Esophagus squamous epithelium (tissue), 5 donors: ENCODE data around the gene DNAH14. TPM values are rescaled to one million over a fixed set of nuclear protein-coding genes. Genes with fewer than 3 reads are reported as not detected.
"Not testable (repeated sequence)": the region's sequence is repeated elsewhere in the genome, so short reads cannot be mapped to it uniquely, and the experiment has no call there.

Experiments used
- DNase-seq: peaks from one replicate; lab custom pipeline; 2025; lab: John Stamatoyannopoulos, UW
- H3K27ac ChIP-seq, 4 donors: fragments of 200-600 bp; sonication (generic); one replicate each; pipeline ENCODE4 v1.5.1; 2016 to 2019; ENCODE audit warnings: mild to moderate bottlenecking in 1 of 4
- H3K27me3 ChIP-seq, 4 donors: fragments of 200-600 bp; sonication (generic); 1 replicate in 3 of 4; 2 replicates in 1 of 4; pipeline versions ENCODE4 v1.5.1 to v1.6.0; 2017 to 2021; ENCODE audit warnings: antibody characterized with exemption in 1 of 4
- H3K36me3 ChIP-seq, 3 donors: fragments of 200-600 bp; sonication (generic); one replicate each; pipeline ENCODE4 v1.5.1; 2016 to 2019
- H3K4me1 ChIP-seq, 3 donors: fragments of 200-600 bp; sonication (generic); one replicate each; pipeline ENCODE4 v1.5.1; 2017 to 2019
- H3K4me3 ChIP-seq, 4 donors: fragments of 200-600 bp; sonication (generic); 1 replicate in 3 of 4; 2 replicates in 1 of 4; pipeline ENCODE4 v1.5.1; 2016 to 2019; ENCODE audit warnings: mild to moderate bottlenecking in 2 of 4, moderate library complexity in 1 of 4
- H3K9me3 ChIP-seq, 3 donors: fragments of 200-600 bp; sonication (generic); one replicate each; pipeline ENCODE4 v1.5.1; 2016 to 2019
- POLR2A ChIP-seq, 4 donors: fragments of 450-650 bp; IDR thresholded peaks; one replicate each; pipeline ENCODE4 v1.6.1; 2017; ENCODE audit warnings: antibody characterized with exemption in 4 of 4, mild to moderate bottlenecking in 4 of 4, moderate library complexity in 3 of 4
- WGBS, 2 donors: methylation state at CpG; one replicate each; pipeline ENCODE4 v1.1.5; 2018; 5-methylcytosine and 5-hydroxymethylcytosine counted together
- intact Hi-C: fragments of 100-400 bp; cut with DNase I; formaldehyde crosslinking; loops from one replicate; pipeline ENCODE4 v1.15.0; 2022
- total RNA-seq, 4 donors: library from RNA; depleted of rRNA; stranded (reverse); fragments of >200 nt; gene quantifications; one replicate each; pipeline ENCODE4 v1.1.0, GENCODE V29; 2016
- TF ChIP-seq, protein P1 (sequence below), 6 experiments: fragments of 450-650 bp in 4 of 6; fragments of 200-600 bp in 2 of 6; sonication (generic) in 2 of 6; IDR thresholded peaks; one replicate each; pipeline ENCODE4 v1.5.1; 2016 to 2019; ENCODE audit warnings: antibody characterized with exemption in 6 of 6, mild to moderate bottlenecking in 4 of 6, moderate library complexity in 4 of 6
- donor health status: DM: yes; HTN: yes; CAD: no.

DNAH14 gene
- total RNA-seq, 4 donors from 2014 or later: 2.0 to 11.4 (median 7.3) TPM

DNA sequence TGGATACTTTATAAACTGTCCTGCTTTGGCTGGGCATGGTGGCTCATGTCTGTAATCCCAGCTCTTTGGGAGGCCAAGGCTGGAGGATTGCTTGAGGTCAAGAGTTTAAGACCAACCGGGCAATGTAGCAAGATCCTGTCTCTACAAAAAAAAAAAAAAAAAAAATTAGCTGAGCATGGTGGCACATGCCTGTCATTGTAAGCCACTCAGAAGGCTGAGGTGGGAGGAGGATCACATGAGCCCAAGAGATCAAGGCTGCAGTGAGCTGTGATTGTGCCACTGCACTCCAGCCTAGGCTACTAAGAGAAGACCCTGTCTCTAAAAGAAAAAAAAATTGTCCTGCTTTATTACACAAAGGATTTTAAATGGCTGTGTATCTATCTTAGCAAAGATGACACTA is 403.2 kb downstream of the DNAH14 start:
- 89 to 93% methylated on average over 1 of the region's 1 CpG for WGBS, 2 donors
- TF ChIP-seq, protein P1, sequence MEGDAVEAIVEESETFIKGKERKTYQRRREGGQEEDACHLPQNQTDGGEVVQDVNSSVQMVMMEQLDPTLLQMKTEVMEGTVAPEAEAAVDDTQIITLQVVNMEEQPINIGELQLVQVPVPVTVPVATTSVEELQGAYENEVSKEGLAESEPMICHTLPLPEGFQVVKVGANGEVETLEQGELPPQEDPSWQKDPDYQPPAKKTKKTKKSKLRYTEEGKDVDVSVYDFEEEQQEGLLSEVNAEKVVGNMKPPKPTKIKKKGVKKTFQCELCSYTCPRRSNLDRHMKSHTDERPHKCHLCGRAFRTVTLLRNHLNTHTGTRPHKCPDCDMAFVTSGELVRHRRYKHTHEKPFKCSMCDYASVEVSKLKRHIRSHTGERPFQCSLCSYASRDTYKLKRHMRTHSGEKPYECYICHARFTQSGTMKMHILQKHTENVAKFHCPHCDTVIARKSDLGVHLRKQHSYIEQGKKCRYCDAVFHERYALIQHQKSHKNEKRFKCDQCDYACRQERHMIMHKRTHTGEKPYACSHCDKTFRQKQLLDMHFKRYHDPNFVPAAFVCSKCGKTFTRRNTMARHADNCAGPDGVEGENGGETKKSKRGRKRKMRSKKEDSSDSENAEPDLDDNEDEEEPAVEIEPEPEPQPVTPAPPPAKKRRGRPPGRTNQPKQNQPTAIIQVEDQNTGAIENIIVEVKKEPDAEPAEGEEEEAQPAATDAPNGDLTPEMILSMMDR (IDR thresholded peaks at IDR 0.05): no peak

DNA sequence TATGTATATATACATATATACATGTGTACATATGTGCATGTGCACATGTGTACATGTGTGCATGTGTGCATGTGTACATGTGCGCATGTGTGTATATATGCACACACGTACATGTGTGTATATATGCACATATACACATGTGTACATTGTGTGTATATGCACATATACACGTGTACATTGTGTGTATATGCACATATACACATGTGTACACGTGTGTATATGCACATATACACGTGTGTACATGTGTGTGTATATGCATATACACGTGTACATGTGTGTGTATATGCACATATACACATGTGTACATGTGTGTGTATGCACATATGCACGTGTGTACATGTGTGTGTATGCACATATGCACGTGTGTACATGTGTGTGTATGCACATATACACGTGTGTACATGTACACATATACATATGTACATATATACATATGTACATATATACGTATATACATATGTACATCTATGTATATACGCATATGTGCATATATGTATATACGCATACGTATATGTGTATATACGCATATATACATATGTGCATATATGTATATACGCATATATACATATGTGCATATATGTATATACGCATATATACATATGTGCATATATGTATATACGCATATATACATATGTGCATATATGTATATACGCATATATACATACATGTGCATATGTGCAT is 405.8 kb downstream of the DNAH14 start:
- intact Hi-C loops, H3K9me3 ChIP-seq, H3K4me1 ChIP-seq, H3K36me3 ChIP-seq, H3K27me3 ChIP-seq, H3K27ac ChIP-seq, H3K4me3 ChIP-seq, DNase-seq: not testable (repeated sequence)
- WGBS, 2 donors: 25 to 49% methylated on average over 16 to 18 of the region's 18 CpGs

More for the DNA sequence above, 403.2 kb downstream of the DNAH14 start:
- Histone ChIP-seq H3K27ac (no peak overlapping the region), H3K4me1 (no peaks in the 10 kb centered on the region), H3K4me3 (no peak overlapping the region), H3K9me3 (no peaks in the 10 kb centered on the region), H3K36me3 (no peaks in the 10 kb centered on the region), H3K27me3 (no peaks in the 10 kb centered on the region)
- no peak for DNase-seq
- intact Hi-C loops: no loop called here

DNA sequence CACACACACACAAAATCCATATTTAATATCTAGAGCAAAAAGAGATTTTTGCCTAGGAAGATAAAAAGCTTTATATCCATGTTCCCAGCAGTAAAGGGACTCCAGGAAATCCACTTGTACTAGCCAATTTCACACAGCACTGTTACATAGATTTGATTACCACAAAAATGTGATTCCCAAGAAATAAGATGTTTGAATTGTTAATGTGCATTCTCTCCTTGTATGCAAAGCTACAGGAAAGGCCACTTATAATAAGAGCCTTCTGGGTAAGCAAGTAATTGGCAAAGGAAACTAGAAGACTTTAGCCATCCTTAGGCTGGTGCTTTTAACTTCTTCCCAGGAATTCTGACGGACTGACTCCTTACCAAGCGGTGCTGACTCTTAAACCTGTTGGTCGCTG is 409.1 kb downstream of the DNAH14 start:
- H3K4me3 ChIP-seq: no peak overlapping the region
- no peaks in the 10 kb centered on the region for H3K36me3 ChIP-seq
- DNase-seq: no peak
- H3K27me3 ChIP-seq: no peaks in the 10 kb centered on the region
- 82 to 100% methylated on average over 3 of the region's 3 CpGs for WGBS, 2 donors
- no peak overlapping the region for H3K27ac ChIP-seq
- H3K4me1 ChIP-seq: no peaks in the 10 kb centered on the region
- TF ChIP-seq, protein P1 (IDR thresholded peaks at IDR 0.05): no peak
- no peak for TF ChIP-seq POLR2A (IDR thresholded peaks at IDR 0.05)
- intact Hi-C loops: no loop called here
- no peaks in the 10 kb centered on the region for H3K9me3 ChIP-seq

DNA sequence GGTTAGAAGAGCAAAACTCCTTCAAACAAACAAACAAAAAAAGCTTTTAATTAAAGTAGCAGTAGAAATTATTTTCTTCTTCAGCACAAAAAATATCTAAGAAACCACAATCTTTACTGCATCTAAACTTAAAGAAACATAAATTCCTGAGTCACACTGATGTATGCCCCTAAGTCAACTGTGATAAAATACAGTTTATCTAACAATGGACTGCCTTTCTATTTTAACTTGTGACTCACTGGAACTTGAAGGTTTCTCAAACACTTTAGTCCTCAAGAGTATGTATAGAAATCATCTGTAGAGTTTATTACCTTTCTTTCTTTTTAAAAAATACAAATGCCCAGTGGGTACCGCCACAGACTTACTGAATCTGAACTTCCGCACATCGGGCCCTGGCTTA is 412.2 kb downstream of the DNAH14 start:
- Histone ChIP-seq H3K36me3 (no peaks in the 10 kb centered on the region), H3K27me3 (no peaks in the 10 kb centered on the region), H3K27ac (no peak overlapping the region), H3K4me3 (no peak overlapping the region), H3K4me1 (no peaks in the 10 kb centered on the region), H3K9me3 (no peaks in the 10 kb centered on the region)
- TF ChIP-seq POLR2A (IDR thresholded peaks at IDR 0.05): no peak
- TF ChIP-seq, protein P1 (IDR thresholded peaks at IDR 0.05): no peak
- intact Hi-C loops: no loop called here
- no peak for DNase-seq
- WGBS, 2 donors: 91 to 98% methylated on average over 3 of the region's 3 CpGs

DNA sequence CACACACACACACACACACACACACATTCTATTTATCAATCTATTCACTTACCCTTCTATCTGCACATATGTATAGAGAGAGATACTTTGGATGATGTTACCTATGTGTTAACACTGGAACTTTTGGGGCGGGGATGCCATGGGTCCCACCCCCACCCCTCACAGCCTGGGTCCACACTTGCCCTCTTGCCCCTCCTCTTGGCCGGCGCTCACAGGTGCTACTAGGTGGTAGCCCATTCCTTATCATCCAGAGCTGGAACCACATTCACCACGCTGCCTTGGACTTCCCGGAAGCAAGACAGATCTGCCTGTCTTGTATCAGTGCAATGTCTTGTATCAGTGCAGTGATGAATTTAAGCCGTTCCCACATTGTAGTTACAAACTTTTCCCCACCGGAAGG is 413.2 kb downstream of the DNAH14 start:
- Histone ChIP-seq H3K27ac (no peak overlapping the region), H3K36me3 (no peaks in the 10 kb centered on the region), H3K9me3 (no peaks in the 10 kb centered on the region), H3K4me3 (no peak overlapping the region), H3K27me3 (no peaks in the 10 kb centered on the region), H3K4me1 (no peaks in the 10 kb centered on the region)
- WGBS, 2 donors: 75 to 78% methylated on average over 5 to 6 of the region's 7 CpGs
- DNase-seq: no peak
- TF ChIP-seq, protein P1 (IDR thresholded peaks at IDR 0.05): no peak
- no peak for TF ChIP-seq POLR2A (IDR thresholded peaks at IDR 0.05)
- intact Hi-C loops: no loop called here

DNA sequence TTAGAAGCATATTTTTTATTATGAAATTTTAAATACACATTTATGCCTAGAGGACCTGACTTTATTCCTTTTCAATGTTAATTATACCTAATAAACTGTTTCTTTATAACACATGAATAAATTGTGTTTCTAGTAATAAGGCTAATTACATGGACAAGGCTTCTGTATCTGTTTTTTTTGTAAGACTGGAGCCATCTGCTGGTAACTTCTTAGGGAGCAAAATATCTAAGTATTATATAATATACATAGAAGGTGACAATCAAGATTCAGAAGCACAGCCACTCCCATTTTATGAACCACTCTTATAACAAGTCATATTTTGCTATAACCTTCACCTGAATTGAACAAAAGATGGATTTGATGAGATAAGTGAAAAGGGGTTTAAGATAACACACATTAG is 414.1 kb downstream of the DNAH14 start:
- no peak overlapping the region for H3K27ac ChIP-seq
- TF ChIP-seq, protein P1 (IDR thresholded peaks at IDR 0.05): no peak
- TF ChIP-seq POLR2A (IDR thresholded peaks at IDR 0.05): no peak
- intact Hi-C loops: no loop called here
- no peak overlapping the region for H3K4me3 ChIP-seq
- H3K4me1 ChIP-seq: no peaks in the 10 kb centered on the region
- DNase-seq: no peak
- no peaks in the 10 kb centered on the region for H3K9me3 ChIP-seq
- H3K36me3 ChIP-seq: no peaks in the 10 kb centered on the region
- H3K27me3 ChIP-seq: no peaks in the 10 kb centered on the region
